ACC112 (cell line): Measurements from ENCODE around the gene RAP1GAP2.
A peak's percentile ranks its signal among the peaks of the same experiment; 100 is the strongest.
"Not testable (repeated sequence)": the region's sequence is repeated elsewhere in the genome, so short reads cannot be mapped to it uniquely, and the experiment has no call there.

Experiments used
- H2AFZ ChIP-seq: fragments of 200-600 bp; sonication (generic); one replicate; pipeline ENCODE4 v1.6.0; 2017; ENCODE audit warnings: antibody characterized with exemption, low read length; ENCODE audit not compliant: unreplicated experiment
- H3K27ac ChIP-seq: fragments of 200-600 bp; sonication (generic); 2 replicates; pipeline ENCODE4 v1.5.1; 2014; ENCODE audit warnings: low read depth, mild to moderate bottlenecking, antibody characterized with exemption, low read length, moderate library complexity
- H3K27me3 ChIP-seq: fragments of 200-600 bp; sonication (generic); 2 replicates; pipeline ENCODE4 v1.6.1; 2014; ENCODE audit warnings: mild to moderate bottlenecking, antibody characterized with exemption, low read length, moderate library complexity, mixed read lengths; ENCODE audit not compliant: insufficient read depth
- H3K36me3 ChIP-seq: fragments of 200-600 bp; sonication (generic); 2 replicates; pipeline ENCODE4 v1.6.1; 2016; ENCODE audit warnings: mild to moderate bottlenecking, antibody characterized with exemption, low read length, moderate library complexity, mixed read lengths; ENCODE audit not compliant: insufficient read depth
- H3K4me1 ChIP-seq: fragments of 200-600 bp; sonication (generic); one replicate; pipeline ENCODE4 v1.6.1; 2016; ENCODE audit warnings: low read length, mixed read lengths; ENCODE audit not compliant: insufficient read depth, unreplicated experiment, control insufficient read depth
- H3K4me3 ChIP-seq: fragments of 200-600 bp; sonication (generic); 2 replicates; pipeline ENCODE4 v1.5.1; 2014; ENCODE audit warnings: mild to moderate bottlenecking, low read depth, low read length
- H3K79me2 ChIP-seq: fragments of 200-600 bp; sonication (generic); one replicate; pipeline ENCODE4 v1.6.0; 2016; ENCODE audit warnings: low read length; ENCODE audit not compliant: control insufficient read depth, unreplicated experiment, insufficient read depth

RAP1GAP2 gene

GRCh38 chr17:2885733-2886132 lies 89.5 kb downstream of the RAP1GAP2 start:
- H3K36me3 ChIP-seq, result no peaks in the 10 kb centered on the region
- no peak overlapping the region for H3K27ac ChIP-seq
- H3K4me1 ChIP-seq, result peaks cover 19% of the 10 kb centered on the region
- H3K4me3 ChIP-seq, result no peak overlapping the region
- no peaks in the 10 kb centered on the region for H3K79me2 ChIP-seq
- no peaks in the 10 kb centered on the region for H3K27me3 ChIP-seq
- H2AFZ ChIP-seq, result no peak overlapping the region

- Histone ChIP-seq H2AFZ (no peak overlapping the region), H3K27ac (no peak overlapping the region), H3K27me3 (no peaks in the 10 kb centered on the region), H3K79me2 (no peaks in the 10 kb centered on the region), H3K4me1 (peaks cover 20% of the 10 kb centered on the region), H3K36me3 (no peaks in the 10 kb centered on the region), H3K4me3 (no peak overlapping the region)
Measured at GRCh38 chr17:2888326-2888725, 92.1 kb downstream of the RAP1GAP2 start.

- Histone ChIP-seq H3K4me3 (no peak overlapping the region), H3K27ac (no peak overlapping the region), H3K36me3 (no peaks in the 10 kb centered on the region), H3K79me2 (no peaks in the 10 kb centered on the region), H2AFZ (no peak overlapping the region), H3K4me1 (peaks cover 12% of the 10 kb centered on the region), H3K27me3 (no peaks in the 10 kb centered on the region)
Measured at GRCh38 chr17:2889256-2889655, 93.0 kb downstream of the RAP1GAP2 start.

GRCh38 chr17:2890778-2891177 lies 94.5 kb downstream of the RAP1GAP2 start:
- not testable (repeated sequence) for H3K27ac ChIP-seq, H3K27me3 ChIP-seq, H3K36me3 ChIP-seq, H3K79me2 ChIP-seq, H2AFZ ChIP-seq, H3K4me3 ChIP-seq
- H3K4me1 ChIP-seq, result peaks cover 12% of the 10 kb centered on the region

- 0 out of 2 replicates have a peak overlapping the region, but pooled peaks have one; percentile 11 for H3K27ac ChIP-seq
- peaks cover 12% of the 10 kb centered on the region for H3K4me1 ChIP-seq
- no peaks in the 10 kb centered on the region for H3K36me3 ChIP-seq
- H3K79me2 ChIP-seq, result no peaks in the 10 kb centered on the region
- no peak overlapping the region for H2AFZ ChIP-seq
- H3K27me3 ChIP-seq, result no peaks in the 10 kb centered on the region
- H3K4me3 ChIP-seq, result no peak overlapping the region
Measured at GRCh38 chr17:2892305-2892971, 96.2 kb downstream of the RAP1GAP2 start.

- Histone ChIP-seq H3K27ac (no peak overlapping the region), H3K4me3 (no peak overlapping the region), H3K36me3 (no peaks in the 10 kb centered on the region), H3K79me2 (no peaks in the 10 kb centered on the region), H3K27me3 (no peaks in the 10 kb centered on the region), H2AFZ (no peak overlapping the region), H3K4me1 (peaks cover 12% of the 10 kb centered on the region)
Measured at GRCh38 chr17:2893422-2893914, 97.2 kb downstream of the RAP1GAP2 start.

GRCh38 chr17:2894782-2895181 lies 98.5 kb downstream of the RAP1GAP2 start:
- Histone ChIP-seq H3K4me3 (no peak overlapping the region), H3K36me3 (no peaks in the 10 kb centered on the region), H3K27ac (no peak overlapping the region), H3K4me1 (peaks cover 12% of the 10 kb centered on the region), H3K79me2 (no peaks in the 10 kb centered on the region), H2AFZ (no peak overlapping the region), H3K27me3 (no peaks in the 10 kb centered on the region)

GRCh38 chr17:2897605-2898004 lies 101.4 kb downstream of the RAP1GAP2 start:
- no peak overlapping the region for H2AFZ ChIP-seq

GRCh38 chr17:2898255-2898926 lies 102.2 kb downstream of the RAP1GAP2 start:
- H3K79me2 ChIP-seq, result no peaks in the 10 kb centered on the region
- no peak overlapping the region for H2AFZ ChIP-seq

More at GRCh38 chr17:2897605-2898004, 101.4 kb downstream of the RAP1GAP2 start:
- no peak overlapping the region for H3K4me3 ChIP-seq
- H3K36me3 ChIP-seq, result no peaks in the 10 kb centered on the region
- no peaks in the 10 kb centered on the region for H3K79me2 ChIP-seq
- H3K4me1 ChIP-seq, result no peaks in the 10 kb centered on the region
- no peaks in the 10 kb centered on the region for H3K27me3 ChIP-seq
- H3K27ac ChIP-seq, result no peak overlapping the region

GRCh38 chr17:2899906-2900305 lies 103.7 kb downstream of the RAP1GAP2 start:
- H3K4me3 ChIP-seq, result no peak overlapping the region
- no peak overlapping the region for H3K27ac ChIP-seq
- no peaks in the 10 kb centered on the region for H3K79me2 ChIP-seq
- H3K36me3 ChIP-seq, result no peaks in the 10 kb centered on the region
- no peak overlapping the region for H2AFZ ChIP-seq
- no peaks in the 10 kb centered on the region for H3K27me3 ChIP-seq
- H3K4me1 ChIP-seq, result no peaks in the 10 kb centered on the region

More at GRCh38 chr17:2898255-2898926, 102.2 kb downstream of the RAP1GAP2 start:
- H3K27me3 ChIP-seq, result no peaks in the 10 kb centered on the region
- no peaks in the 10 kb centered on the region for H3K4me1 ChIP-seq
- H3K4me3 ChIP-seq, result no peak overlapping the region
- no peaks in the 10 kb centered on the region for H3K36me3 ChIP-seq
- H3K27ac ChIP-seq, result no peak overlapping the region

- Histone ChIP-seq H2AFZ (no peak overlapping the region), H3K4me1 (no peaks in the 10 kb centered on the region), H3K27me3 (no peaks in the 10 kb centered on the region), H3K4me3 (no peak overlapping the region), H3K79me2 (no peaks in the 10 kb centered on the region), H3K27ac (no peak overlapping the region), H3K36me3 (no peaks in the 10 kb centered on the region)
Measured at GRCh38 chr17:2900842-2901241, 104.6 kb downstream of the RAP1GAP2 start.
